OCI-LY7 (cell line): ENCODE measurements around the gene PAK6.

Experiments
- CTCF ChIP-seq: fragments of 200-600 bp; sonication (generic); conservative IDR thresholded peaks from 2 replicates; pipeline ENCODE4 v1.5.1; 2014; ENCODE audit warnings: mild to moderate bottlenecking, antibody characterized with exemption, low read length, moderate library complexity, mixed read lengths
- EZH2phosphoT487 ChIP-seq: fragments of 200-600 bp; sonication (generic); IDR thresholded peaks from 2 replicates; pipeline ENCODE4 v1.6.1; 2018; ENCODE audit warnings: low read depth, borderline replicate concordance, mild to moderate bottlenecking, mixed run types, antibody characterized with exemption, low read length, moderate library complexity, mixed read lengths

- no peak for TF ChIP-seq CTCF
- TF ChIP-seq EZH2phosphoT487: no peak
Observed at GRCh38 chr15:40265355-40265754, 26.5 kb downstream of the PAK6 start.
